GDM1 (cell line): Measurements from ENCODE around the gene TBL1X.

Experiments
- DNase-seq: peaks from one replicate; lab custom pipeline; 2025; lab: John Stamatoyannopoulos, UW

The TBL1X gene

GRCh38 chrX:9668537-9668936 lies 203.7 kb downstream of the TBL1X start:
- DNase-seq = no peak

- DNase-seq = no peak
These were observed 205.4 kb downstream of the TBL1X start for GRCh38 chrX:9670136-9670814.

DNA sequence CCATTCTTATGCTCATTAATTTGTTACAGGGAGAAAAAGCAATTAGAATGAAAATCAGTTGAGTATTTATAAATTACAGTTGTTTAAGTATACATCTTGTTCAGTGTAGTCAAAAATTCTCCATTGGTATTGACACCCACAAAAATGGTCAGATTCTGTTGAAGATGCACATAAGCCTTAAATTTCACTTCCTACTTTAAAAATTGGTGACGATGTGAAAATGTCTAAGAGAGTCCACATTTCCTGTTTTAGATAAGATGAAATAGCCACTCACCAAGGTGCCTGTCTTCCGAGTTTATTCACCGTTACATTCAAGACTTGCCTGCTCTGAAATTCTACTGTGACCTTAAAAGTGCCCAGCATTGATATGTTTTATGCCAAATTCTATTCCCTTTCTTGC lies 207.1 kb downstream of the TBL1X start:
- no peak for DNase-seq

DNA sequence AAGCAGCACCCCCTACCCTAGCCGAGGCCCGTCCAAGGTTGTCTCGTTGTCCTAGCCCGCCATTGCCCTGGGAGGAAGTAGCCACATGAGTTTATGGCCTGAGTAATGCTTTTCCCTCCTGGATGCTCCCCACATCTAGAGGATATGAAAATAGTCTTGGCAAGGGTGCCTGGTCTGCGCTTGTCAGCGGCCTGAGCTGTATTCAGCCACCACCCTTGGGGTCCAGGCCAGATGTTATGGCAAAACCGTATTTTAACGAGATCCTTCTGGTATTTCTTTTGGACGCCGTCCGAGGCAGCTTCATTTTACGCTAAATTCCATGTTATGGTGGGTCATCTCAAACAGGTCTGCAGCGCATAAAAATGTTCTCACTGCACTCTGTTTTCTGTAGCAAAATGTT lies 211.4 kb downstream of the TBL1X start:
- DNase-seq = no peak

DNA sequence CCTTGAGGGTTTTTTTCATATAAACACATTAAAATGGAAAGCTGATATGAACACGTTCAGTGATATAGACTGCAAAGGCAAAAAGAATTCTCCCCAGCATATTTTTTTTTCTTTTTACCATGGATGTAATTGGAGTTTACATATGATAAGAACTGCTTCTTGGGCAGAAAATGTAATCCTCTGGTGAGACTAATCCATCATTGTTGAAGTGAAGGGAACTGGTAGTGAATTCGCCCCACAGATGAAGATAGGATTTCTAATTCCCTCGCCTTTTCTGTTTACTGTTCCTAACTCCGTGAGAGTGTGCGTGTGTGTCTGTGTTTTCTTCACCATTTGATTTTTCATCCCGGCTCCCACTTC lies 211.9 kb downstream of the TBL1X start:
- DNase-seq = no peak

- DNase-seq = no peak
These were observed 212.4 kb downstream of the TBL1X start for GRCh38 chrX:9677098-9677739.

- DNase-seq = no peak
These were observed 213.5 kb downstream of the TBL1X start for GRCh38 chrX:9678215-9678965.

- no peak for DNase-seq
These were observed 216.2 kb downstream of the TBL1X start for GRCh38 chrX:9681011-9681410.

- DNase-seq = no peak
These were observed 216.6 kb downstream of the TBL1X start for GRCh38 chrX:9681422-9681821.

DNA sequence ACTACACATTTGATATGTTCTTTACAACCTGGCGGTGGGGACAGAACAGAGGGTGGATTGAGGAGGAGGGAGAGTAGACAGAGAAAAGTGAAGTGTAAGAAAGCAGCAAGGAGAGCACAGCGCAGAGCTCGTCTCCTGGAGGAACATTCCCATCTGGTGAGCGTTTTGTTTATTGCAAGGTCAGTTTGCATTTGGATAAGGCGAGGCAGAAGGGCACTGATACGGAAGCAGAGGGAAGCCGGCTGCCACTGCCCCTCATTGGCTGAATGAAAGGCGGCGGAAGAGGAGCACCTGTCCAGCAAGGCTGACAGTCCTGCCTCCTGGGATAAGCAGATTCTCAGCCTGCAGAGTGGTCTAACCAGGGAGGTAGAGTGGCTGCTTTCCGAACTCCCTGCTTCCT lies 217.6 kb downstream of the TBL1X start:
- DNase-seq = no peak

GRCh38 chrX:9682861-9683260 lies 218.0 kb downstream of the TBL1X start:
- no peak for DNase-seq

GRCh38 chrX:9683350-9683749 lies 218.5 kb downstream of the TBL1X start:
- no peak for DNase-seq

- DNase-seq = no peak
These were observed 223.0 kb downstream of the TBL1X start for GRCh38 chrX:9687899-9688298.

GRCh38 chrX:9688833-9689232 lies 224.0 kb downstream of the TBL1X start:
- no peak for DNase-seq

DNA sequence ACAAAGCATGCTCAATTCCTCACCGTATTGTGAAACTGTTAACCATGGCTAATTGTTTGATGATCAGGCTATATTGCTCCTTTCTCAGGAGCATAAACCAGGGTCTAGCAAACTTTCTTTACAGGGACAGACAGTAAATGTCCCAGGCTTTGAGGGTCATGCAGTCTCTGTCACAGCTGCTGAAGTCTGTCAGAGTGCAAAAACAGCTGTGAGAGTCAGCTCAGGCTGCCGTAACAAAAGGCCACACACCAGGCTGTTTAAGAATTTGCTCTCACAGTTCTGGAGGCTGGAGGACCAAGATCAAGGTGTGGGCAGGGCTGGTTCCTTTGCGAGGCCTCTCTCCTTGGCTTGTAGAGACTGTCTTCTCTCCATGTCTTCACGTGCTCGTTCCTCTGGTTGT lies 225.2 kb downstream of the TBL1X start:
- no peak for DNase-seq

- DNase-seq = no peak
These were observed 228.6 kb downstream of the TBL1X start for GRCh38 chrX:9693307-9694001.

- no peak for DNase-seq
These were observed 233.7 kb downstream of the TBL1X start for GRCh38 chrX:9698576-9698975.

GRCh38 chrX:9700555-9700954 lies 235.7 kb downstream of the TBL1X start:
- DNase-seq = no peak

DNA sequence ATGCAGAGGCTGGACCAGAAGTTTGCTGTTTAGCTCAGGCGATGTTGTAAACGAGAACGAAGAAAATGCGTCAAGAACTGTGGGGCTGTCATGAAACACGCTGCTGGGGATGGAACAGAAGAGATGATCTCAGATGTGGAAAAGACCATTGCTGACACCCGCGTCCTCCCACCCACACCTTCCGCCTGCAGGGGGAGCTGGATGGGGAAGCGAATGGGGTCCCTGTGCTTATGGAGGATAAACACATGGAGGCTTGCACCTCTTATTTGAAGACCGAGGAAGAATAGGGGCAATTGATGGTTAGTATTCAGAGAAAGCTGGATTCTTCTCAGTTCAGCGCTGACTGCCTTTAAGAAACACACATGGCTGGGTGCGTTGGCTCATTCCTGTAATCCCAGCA lies 236.9 kb downstream of the TBL1X start:
- DNase-seq = no peak

DNA sequence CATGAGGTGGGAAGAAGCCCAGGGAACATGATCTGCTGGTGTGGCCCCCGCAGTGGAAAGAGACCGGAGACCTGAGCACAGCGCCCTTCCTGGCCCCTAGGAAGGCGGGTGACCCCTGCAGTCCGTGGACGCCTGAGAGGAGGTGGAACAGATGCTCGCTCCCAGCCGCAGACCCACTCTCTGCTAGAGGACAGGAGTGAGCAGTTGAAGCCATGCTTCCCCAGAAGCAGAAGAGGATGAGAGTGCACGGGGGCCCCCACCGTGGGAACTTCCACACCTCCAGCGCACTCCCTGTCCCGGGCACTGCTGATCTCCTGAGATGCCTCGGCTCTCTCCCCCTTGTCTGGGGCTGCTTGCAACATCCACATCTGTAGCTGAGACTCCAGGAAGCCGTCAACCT lies 238.5 kb downstream of the TBL1X start:
- no peak for DNase-seq

DNA sequence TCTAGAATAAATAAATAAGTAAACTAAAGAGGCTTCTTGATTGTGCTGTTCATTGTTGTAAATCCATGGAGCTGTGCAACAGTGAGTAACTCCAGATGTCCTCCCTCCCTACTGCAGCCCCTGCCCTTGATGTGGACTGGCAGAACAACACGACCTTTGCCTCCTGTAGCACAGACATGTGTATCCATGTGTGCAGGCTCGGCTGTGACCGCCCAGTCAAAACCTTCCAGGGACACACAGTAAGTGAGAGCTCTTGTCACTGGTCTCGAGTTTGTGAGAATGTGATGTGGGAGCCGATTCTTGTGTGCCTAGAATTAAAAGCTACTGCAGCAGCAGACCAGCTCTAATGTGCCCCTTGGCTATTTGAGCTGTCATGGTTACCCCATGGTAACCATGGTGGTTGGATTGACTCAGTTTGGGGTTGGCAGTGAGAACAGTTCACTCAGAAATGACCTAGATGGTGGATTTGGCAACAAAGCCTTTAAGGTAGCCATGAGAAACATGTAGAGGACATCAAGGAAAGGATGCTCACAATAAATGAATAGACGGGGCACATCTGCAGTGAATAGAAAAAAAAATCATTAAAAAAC lies 240.1 kb downstream of the TBL1X start:
- no peak for DNase-seq

DNA sequence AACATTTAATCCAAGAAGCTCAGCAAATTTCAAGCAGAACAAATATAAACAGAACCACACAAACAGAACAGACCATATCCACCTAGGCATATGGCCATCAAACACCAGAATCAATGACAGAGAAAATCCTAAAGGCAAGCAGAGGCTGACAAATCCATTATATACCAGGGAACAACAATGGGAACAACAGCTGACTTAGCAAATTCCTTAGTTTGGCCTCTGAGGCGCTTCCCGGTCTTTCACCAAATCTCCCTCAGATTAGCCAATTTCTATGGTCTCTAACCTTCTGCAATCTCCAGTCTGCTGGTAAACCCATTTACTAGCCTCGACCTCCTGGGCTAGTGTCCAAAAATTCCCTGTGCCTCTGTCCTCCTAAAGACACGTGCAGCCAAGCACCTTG lies 241.6 kb downstream of the TBL1X start:
- DNase-seq = no peak
